Measurements from ENCODE around the gene GNAQ. TPM values are rescaled to one million over a fixed set of nuclear protein-coding genes. Genes with fewer than 3 reads are reported as not detected.
A peak's percentile ranks its signal among the peaks of the same experiment; 100 is the strongest.
"Not testable (repeated sequence)": the region's sequence is repeated elsewhere in the genome, so short reads cannot be mapped to it uniquely, and the experiment has no call there.

The GNAQ gene
- total and polyA plus RNA-seq, 2 donors (not counting 1 experiment from before 2014, with no cell fraction given), result 30.4 to 74.3 TPM

DNA sequence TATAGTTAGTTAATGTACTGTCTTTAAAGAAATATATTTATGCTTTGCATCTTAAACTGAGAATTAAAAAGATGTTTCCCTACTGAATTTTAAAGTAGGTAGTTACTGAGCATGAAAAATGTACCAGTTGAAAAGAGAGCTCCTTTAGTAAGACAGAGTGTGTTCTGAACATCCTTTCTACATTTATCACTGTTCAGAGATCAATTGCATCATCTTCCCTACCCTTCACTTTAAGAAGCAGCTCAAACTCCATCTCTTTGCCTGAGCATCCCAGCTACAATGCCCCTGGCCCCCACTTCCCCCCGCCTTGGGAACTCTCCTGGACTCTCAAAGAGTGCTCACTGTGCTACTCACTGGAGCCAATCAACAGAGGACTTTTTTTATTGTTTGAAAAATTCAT lies 164.7 kb downstream of the GNAQ start:
- Histone ChIP-seq H3K4me2 (ENCODE audit: extremely low read depth, insufficient read depth, low read length) (no peak overlapping the region), H3K9me3 (ENCODE audit: control insufficient read depth, insufficient read depth, low read depth, low read length) (no peaks in the 10 kb centered on the region), H3K4me1 (ENCODE audit: control insufficient read depth, extremely low read depth, insufficient read depth, low read length) (no peaks in the 10 kb centered on the region), H3K27ac (ENCODE audit: insufficient read depth, low read length) (no peak overlapping the region), H2AFZ (ENCODE audit: low read length) (no peak overlapping the region), H3K4me3 (replicated peaks in 1 of 4; ENCODE audit: control extremely low read depth in 1 of 4, insufficient read depth in 1 of 4, low read depth in 3 of 4, low read length in 4 of 4) (no peak overlapping the region), H3K27me3 (ENCODE audit: control insufficient read depth, insufficient read depth, low read length) (no peaks in the 10 kb centered on the region), H3K9ac (ENCODE audit: insufficient read depth, low read length) (no peak overlapping the region), H3K79me2 (ENCODE audit: control insufficient read depth, insufficient read depth, low read length) (no peaks in the 10 kb centered on the region), H3K36me3 (ENCODE audit: control insufficient read depth, insufficient read depth, low read length) (no peaks in the 10 kb centered on the region), H4K20me1 (ENCODE audit: control insufficient read depth, extremely low read depth, insufficient read depth, low read length) (no peaks in the 10 kb centered on the region)
- no peak for DNase-seq (ENCODE audit: low read depth in 2 of 2)
- no peak for TF ChIP-seq EZH2 (IDR thresholded peaks at IDR 0.05; ENCODE audit: low read length, missing control alignments)
- TF ChIP-seq, protein P1, sequence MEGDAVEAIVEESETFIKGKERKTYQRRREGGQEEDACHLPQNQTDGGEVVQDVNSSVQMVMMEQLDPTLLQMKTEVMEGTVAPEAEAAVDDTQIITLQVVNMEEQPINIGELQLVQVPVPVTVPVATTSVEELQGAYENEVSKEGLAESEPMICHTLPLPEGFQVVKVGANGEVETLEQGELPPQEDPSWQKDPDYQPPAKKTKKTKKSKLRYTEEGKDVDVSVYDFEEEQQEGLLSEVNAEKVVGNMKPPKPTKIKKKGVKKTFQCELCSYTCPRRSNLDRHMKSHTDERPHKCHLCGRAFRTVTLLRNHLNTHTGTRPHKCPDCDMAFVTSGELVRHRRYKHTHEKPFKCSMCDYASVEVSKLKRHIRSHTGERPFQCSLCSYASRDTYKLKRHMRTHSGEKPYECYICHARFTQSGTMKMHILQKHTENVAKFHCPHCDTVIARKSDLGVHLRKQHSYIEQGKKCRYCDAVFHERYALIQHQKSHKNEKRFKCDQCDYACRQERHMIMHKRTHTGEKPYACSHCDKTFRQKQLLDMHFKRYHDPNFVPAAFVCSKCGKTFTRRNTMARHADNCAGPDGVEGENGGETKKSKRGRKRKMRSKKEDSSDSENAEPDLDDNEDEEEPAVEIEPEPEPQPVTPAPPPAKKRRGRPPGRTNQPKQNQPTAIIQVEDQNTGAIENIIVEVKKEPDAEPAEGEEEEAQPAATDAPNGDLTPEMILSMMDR (conservative IDR thresholded peaks at IDR 0.05 in 1 of 2, IDR thresholded peaks at IDR 0.05 in 1 of 2; ENCODE audit: low read depth in 1 of 2, low read length in 2 of 2), result no peak

DNA sequence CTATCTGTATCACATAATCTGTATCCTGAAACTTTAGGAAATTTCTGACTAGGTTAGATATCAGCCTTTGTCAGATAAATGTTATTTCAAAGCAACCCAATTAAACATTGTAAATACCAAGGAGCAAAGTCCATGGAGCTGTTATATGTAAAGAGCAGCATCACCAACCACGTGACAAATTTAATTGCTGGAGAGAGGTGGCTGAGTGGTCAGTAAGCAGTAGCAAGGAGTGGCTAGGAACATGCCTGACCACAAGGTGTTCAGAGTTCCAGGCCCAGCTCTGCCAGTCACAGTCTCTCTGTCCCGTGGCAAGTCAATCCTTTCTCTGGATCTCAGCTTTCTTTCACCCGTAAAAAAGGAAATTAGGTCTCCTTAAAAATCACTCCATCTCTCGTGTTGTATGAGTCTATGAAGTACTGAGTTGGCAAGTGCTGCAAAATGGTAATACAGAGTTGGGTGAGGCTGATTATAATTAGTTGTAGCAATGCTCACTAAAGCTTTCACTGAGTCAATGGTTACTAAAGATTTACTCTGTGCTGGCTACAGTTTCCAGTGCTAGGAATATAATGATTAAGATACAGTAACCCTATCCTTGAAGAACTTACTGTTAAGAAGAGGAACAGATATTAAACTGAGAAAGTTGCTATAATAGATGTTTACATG lies 166.1 kb downstream of the GNAQ start:
- no peak overlapping the region for H3K4me3 ChIP-seq (replicated peaks in 1 of 4; ENCODE audit: control extremely low read depth in 1 of 4, insufficient read depth in 1 of 4, low read depth in 3 of 4, low read length in 4 of 4)
- H3K9ac ChIP-seq (ENCODE audit: insufficient read depth, low read length), result no peak overlapping the region
- no peaks in the 10 kb centered on the region for H4K20me1 ChIP-seq (ENCODE audit: control insufficient read depth, extremely low read depth, insufficient read depth, low read length)
- no peak overlapping the region for H3K27ac ChIP-seq (ENCODE audit: insufficient read depth, low read length)
- H3K4me1 ChIP-seq (ENCODE audit: control insufficient read depth, extremely low read depth, insufficient read depth, low read length), result no peaks in the 10 kb centered on the region
- H3K27me3 ChIP-seq (ENCODE audit: control insufficient read depth, insufficient read depth, low read length), result no peaks in the 10 kb centered on the region
- no peak overlapping the region for H2AFZ ChIP-seq (ENCODE audit: low read length)
- no peak for DNase-seq (ENCODE audit: low read depth in 2 of 2)
- H3K36me3 ChIP-seq (ENCODE audit: control insufficient read depth, insufficient read depth, low read length), result no peaks in the 10 kb centered on the region
- no peak overlapping the region for H3K4me2 ChIP-seq (ENCODE audit: extremely low read depth, insufficient read depth, low read length)
- TF ChIP-seq, protein P1 (conservative IDR thresholded peaks at IDR 0.05 in 1 of 2, IDR thresholded peaks at IDR 0.05 in 1 of 2; ENCODE audit: low read depth in 1 of 2, low read length in 2 of 2), result no peak
- no peak for TF ChIP-seq EZH2 (IDR thresholded peaks at IDR 0.05; ENCODE audit: low read length, missing control alignments)
- no peaks in the 10 kb centered on the region for H3K79me2 ChIP-seq (ENCODE audit: control insufficient read depth, insufficient read depth, low read length)
- H3K9me3 ChIP-seq (ENCODE audit: control insufficient read depth, insufficient read depth, low read depth, low read length), result no peaks in the 10 kb centered on the region

DNA sequence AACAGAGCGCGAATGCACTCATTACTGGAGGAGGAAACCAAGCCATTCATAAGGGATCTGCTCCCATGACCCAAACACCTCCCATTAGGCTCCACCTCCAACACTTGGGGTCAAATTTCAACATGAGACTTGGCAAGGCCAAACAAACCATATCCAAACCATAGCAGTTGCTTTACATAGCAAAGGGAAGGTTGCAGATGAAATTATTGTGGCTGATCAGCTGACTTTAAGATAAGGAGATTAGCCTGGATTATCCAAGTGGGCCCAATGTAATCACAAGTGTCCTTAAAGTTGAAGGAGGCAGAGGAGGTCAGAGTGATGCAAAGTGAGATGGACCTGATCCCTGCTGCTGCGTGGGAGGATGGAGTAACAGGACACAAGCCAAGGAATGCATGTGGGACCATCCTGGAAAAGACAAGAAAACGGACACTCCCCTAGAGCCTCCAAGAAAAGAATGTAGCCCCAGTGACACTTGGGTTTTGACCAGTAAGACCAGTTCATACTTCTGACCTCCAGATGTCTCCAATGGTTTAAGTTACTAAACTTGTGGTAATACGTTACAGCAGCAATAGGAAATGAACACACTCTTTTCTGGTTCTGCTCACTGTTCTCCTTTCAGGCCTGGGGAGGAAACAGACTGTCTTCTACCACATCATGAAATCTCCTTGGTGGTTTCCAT lies 167.3 kb downstream of the GNAQ start:
- TF ChIP-seq EZH2 (IDR thresholded peaks at IDR 0.05; ENCODE audit: low read length, missing control alignments), result no peak
- Histone ChIP-seq H3K4me3 (replicated peaks in 1 of 4; ENCODE audit: control extremely low read depth in 1 of 4, insufficient read depth in 1 of 4, low read depth in 3 of 4, low read length in 4 of 4) (no peak overlapping the region), H3K9me3 (ENCODE audit: control insufficient read depth, insufficient read depth, low read depth, low read length) (no peaks in the 10 kb centered on the region), H3K27me3 (ENCODE audit: control insufficient read depth, insufficient read depth, low read length) (no peaks in the 10 kb centered on the region), H2AFZ (ENCODE audit: low read length) (no peak overlapping the region), H3K4me1 (ENCODE audit: control insufficient read depth, extremely low read depth, insufficient read depth, low read length) (no peaks in the 10 kb centered on the region), H3K4me2 (ENCODE audit: extremely low read depth, insufficient read depth, low read length) (no peak overlapping the region), H4K20me1 (ENCODE audit: control insufficient read depth, extremely low read depth, insufficient read depth, low read length) (no peaks in the 10 kb centered on the region), H3K9ac (ENCODE audit: insufficient read depth, low read length) (no peak overlapping the region), H3K27ac (ENCODE audit: insufficient read depth, low read length) (no peak overlapping the region), H3K36me3 (ENCODE audit: control insufficient read depth, insufficient read depth, low read length) (no peaks in the 10 kb centered on the region), H3K79me2 (ENCODE audit: control insufficient read depth, insufficient read depth, low read length) (no peaks in the 10 kb centered on the region)
- DNase-seq (ENCODE audit: low read depth in 2 of 2), result peak in 1 of 2 donors; percentile 34

DNA sequence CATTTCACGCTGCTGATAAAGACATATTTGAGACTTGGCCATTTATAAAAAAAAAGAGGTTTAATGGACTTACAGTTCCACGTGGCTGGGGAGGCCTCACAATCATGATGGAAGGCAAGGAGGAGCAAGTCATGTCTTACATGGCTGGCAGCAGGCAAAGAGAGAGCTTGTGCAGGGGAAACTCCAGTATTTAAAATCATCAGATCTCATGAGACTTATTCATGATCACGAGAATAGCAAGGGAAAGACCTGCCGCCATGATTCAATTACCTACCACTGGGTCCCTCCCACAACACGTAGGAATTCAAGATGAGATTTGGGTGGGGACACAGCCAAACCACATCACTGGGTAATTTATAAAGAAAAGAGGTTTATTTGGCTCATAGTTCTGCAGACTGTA lies 168.0 kb downstream of the GNAQ start:
- H3K27me3 ChIP-seq (ENCODE audit: control insufficient read depth, insufficient read depth, low read length); H3K4me1 ChIP-seq (ENCODE audit: control insufficient read depth, extremely low read depth, insufficient read depth, low read length); H2AFZ ChIP-seq (ENCODE audit: low read length); H4K20me1 ChIP-seq (ENCODE audit: control insufficient read depth, extremely low read depth, insufficient read depth, low read length); H3K4me2 ChIP-seq (ENCODE audit: extremely low read depth, insufficient read depth, low read length); H3K36me3 ChIP-seq (ENCODE audit: control insufficient read depth, insufficient read depth, low read length); H3K9me3 ChIP-seq (ENCODE audit: control insufficient read depth, insufficient read depth, low read depth, low read length); H3K79me2 ChIP-seq (ENCODE audit: control insufficient read depth, insufficient read depth, low read length); H3K9ac ChIP-seq (ENCODE audit: insufficient read depth, low read length); H3K27ac ChIP-seq (ENCODE audit: insufficient read depth, low read length); H3K4me3 ChIP-seq (replicated peaks in 1 of 4; ENCODE audit: control extremely low read depth in 1 of 4, insufficient read depth in 1 of 4, low read depth in 3 of 4, low read length in 4 of 4); DNase-seq (ENCODE audit: low read depth in 2 of 2): not testable (repeated sequence)

DNA sequence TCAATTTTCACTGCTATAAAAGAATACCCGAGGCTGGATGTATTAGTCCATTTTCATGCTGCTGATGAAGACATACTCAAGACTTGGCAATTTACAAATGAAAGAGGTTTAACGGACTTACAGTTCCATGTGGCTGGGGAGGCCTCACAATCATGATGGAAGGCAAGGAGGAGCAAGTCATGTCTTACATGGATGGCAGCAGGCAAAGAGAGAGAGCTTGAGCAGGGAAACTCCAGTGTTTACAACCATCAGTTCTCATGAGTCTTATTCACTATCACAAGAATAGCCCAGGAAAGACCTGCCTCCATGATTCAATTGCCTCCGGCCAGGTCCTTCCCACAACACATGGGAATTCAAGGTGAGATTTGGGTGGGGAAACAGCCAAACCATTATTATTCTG lies 170.7 kb downstream of the GNAQ start:
- not testable (repeated sequence) for H3K27me3 ChIP-seq (ENCODE audit: control insufficient read depth, insufficient read depth, low read length)

More for the DNA sequence above, 170.7 kb downstream of the GNAQ start:
- H3K36me3 ChIP-seq (ENCODE audit: control insufficient read depth, insufficient read depth, low read length); H3K79me2 ChIP-seq (ENCODE audit: control insufficient read depth, insufficient read depth, low read length); H3K4me2 ChIP-seq (ENCODE audit: extremely low read depth, insufficient read depth, low read length); H3K27ac ChIP-seq (ENCODE audit: insufficient read depth, low read length); H3K4me3 ChIP-seq (replicated peaks in 1 of 4; ENCODE audit: control extremely low read depth in 1 of 4, insufficient read depth in 1 of 4, low read depth in 3 of 4, low read length in 4 of 4); H3K9ac ChIP-seq (ENCODE audit: insufficient read depth, low read length); H3K4me1 ChIP-seq (ENCODE audit: control insufficient read depth, extremely low read depth, insufficient read depth, low read length); DNase-seq (ENCODE audit: low read depth in 2 of 2); H4K20me1 ChIP-seq (ENCODE audit: control insufficient read depth, extremely low read depth, insufficient read depth, low read length); H3K9me3 ChIP-seq (ENCODE audit: control insufficient read depth, insufficient read depth, low read depth, low read length); H2AFZ ChIP-seq (ENCODE audit: low read length): not testable (repeated sequence)

Measured in fibroblast of lung (primary cell).